ENCODE results near the gene DNLZ.
"Not testable (repeated sequence)": the region's sequence is repeated elsewhere in the genome, so short reads cannot be mapped to it uniquely, and the experiment has no call there.

Gene DNLZ

DNA sequence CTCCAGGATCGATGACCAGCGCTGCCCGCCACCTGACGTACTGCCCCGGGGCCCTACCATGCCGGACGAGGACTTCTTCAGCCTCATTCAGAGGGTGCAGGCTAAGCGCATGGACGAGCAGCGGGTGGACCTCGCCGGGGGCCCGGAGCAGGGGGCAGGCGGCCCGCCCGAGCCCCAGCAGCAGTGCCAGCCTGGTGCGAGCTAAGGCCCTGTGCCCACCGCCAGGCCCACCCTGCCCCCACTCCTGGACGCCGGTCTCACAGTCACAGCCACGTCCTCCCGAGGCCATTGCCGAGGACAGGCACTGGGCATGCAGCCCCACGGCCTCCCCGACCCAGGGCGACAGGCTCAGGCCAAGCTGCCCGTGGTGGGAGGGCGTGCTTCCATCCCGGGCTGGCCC lies 5.5 kb downstream of the DNLZ start:
- H3K4me3 ChIP-seq (ENCODE audit: low read depth, low read length) = no peak overlapping the region
- H3K79me2 ChIP-seq (ENCODE audit: control insufficient read depth, insufficient read depth, low read length, unreplicated experiment) = no peaks in the 10 kb centered on the region
- H3K27ac ChIP-seq (ENCODE audit: low read depth, low read length) = no peak overlapping the region
- H3K36me3 ChIP-seq (ENCODE audit: insufficient read depth, low read length) = peaks cover 5% of the 10 kb centered on the region; the same call in 1 of the 2 replicates
- no peaks in the 10 kb centered on the region for H3K27me3 ChIP-seq (ENCODE audit: insufficient read depth, low read length)
- no peak overlapping the region for H2AFZ ChIP-seq (ENCODE audit: low read length, unreplicated experiment)
- H3K4me1 ChIP-seq (ENCODE audit: control insufficient read depth, insufficient read depth, low read length, unreplicated experiment) = peaks cover 16% of the 10 kb centered on the region

DNA sequence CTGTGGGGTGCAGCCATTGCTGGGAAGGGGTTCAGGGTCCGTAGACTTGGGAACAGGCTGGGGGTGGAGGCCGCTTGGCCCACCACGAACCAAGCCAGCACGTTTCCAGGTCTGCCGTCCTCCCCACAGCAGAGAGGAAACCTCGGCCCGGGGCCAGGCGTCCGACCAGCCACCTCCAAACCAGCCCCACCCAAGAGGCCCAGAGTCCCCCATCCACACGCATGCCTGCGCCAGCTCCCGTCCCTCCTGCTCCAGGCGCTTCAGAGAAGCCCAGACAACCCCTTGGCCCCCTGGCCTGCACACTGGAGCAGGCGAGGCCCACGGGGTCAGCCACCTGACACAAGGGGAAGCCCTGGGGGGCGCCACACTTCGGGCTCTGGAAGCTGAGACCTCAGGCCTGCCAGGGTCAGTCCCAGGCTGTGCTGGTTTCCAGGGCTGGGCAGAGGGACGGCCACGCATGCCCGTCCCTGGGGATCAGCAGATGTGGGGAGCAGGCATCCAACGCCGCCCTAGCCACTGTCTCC lies 6.3 kb downstream of the DNLZ start:
- Histone ChIP-seq H3K4me3 (ENCODE audit: low read depth, low read length) (no peak overlapping the region), H2AFZ (ENCODE audit: low read length, unreplicated experiment) (no peak overlapping the region), H3K27me3 (ENCODE audit: insufficient read depth, low read length) (no peaks in the 10 kb centered on the region), H3K4me1 (ENCODE audit: control insufficient read depth, insufficient read depth, low read length, unreplicated experiment) (peaks cover 10% of the 10 kb centered on the region), H3K36me3 (ENCODE audit: insufficient read depth, low read length) (peaks cover 5% of the 10 kb centered on the region; the same call in 1 of the 2 replicates), H3K27ac (ENCODE audit: low read depth, low read length) (no peak overlapping the region), H3K79me2 (ENCODE audit: control insufficient read depth, insufficient read depth, low read length, unreplicated experiment) (no peaks in the 10 kb centered on the region)

DNA sequence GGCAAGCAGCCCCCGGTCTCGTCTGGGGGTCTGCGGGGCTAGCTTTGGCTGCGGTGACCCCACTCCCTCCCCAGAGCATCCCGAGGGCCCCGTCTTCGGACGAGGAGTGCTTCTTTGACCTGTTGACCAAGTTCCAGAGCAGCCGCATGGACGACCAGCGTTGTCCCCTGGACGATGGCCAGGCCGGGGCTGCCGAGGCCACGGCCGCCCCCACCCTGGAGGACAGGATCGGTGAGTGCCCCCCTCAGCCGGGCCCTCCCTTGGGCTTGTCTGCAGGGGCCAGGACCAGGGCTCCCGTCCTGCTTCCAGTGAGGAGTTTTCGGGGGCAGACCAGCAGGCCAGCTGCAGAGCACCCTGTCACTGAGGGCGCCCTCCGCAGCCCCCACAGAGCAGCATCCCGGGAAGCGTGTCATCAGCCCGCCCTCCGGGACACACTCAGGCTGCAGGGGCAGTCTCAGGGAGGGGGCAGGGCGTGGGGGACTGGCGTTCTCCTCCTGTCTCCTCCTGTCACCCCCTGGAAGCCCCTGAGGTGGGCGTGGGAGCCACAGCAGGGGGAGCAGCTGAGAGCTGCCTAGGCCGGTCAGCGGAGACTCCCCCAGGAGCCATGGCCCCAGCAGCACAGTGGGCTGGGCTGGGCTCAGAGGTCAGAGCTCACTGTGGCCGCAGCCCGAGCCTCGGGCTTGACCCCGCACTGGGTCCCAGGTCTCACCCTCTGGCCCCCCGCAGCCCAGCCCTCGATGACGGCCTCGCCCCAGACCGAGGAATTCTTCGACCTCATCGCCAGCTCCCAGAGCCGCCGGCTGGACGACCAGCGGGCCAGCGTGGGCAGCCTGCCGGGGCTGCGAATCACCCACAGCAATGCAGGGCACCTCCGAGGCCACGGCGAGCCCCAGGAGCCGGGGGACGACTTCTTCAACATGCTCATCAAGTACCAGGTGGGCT lies 7.7 kb downstream of the DNLZ start:
- H3K4me1 ChIP-seq (ENCODE audit: control insufficient read depth, insufficient read depth, low read length, unreplicated experiment) = peaks cover 6% of the 10 kb centered on the region
- H3K27me3 ChIP-seq (ENCODE audit: insufficient read depth, low read length) = no peaks in the 10 kb centered on the region
- no peaks in the 10 kb centered on the region for H3K79me2 ChIP-seq (ENCODE audit: control insufficient read depth, insufficient read depth, low read length, unreplicated experiment)
- H3K4me3 ChIP-seq (ENCODE audit: low read depth, low read length) = no peak overlapping the region
- peaks cover 5% of the 10 kb centered on the region; the same call in 1 of the 2 replicates for H3K36me3 ChIP-seq (ENCODE audit: insufficient read depth, low read length)
- H3K27ac ChIP-seq (ENCODE audit: low read depth, low read length) = no peak overlapping the region
- no peak overlapping the region for H2AFZ ChIP-seq (ENCODE audit: low read length, unreplicated experiment)

DNA sequence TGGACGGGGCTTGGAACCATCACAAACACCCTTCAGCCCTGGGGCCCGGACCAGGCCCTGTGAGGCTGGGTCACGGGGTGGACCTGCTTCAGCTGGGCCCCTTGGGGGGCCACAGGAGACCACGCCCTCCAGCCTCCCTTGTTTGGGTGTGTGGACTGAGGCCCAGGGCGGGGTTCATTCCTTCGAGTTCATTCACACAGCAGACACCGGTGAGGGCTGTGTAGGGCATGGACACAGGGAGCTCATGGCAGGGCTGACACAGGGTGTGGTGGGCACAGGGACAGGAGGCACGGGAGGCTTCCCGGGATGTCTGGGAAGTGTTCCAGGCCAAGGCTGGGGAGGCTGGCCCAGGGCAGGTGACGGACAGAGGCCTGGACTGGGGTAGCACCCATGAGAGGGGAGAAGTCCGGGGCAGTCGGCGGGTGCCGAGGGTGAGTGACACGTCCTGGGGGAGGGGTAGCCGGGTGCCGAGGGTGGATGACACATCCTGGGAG lies 8.9 kb downstream of the DNLZ start:
- no peaks in the 10 kb centered on the region for H3K79me2 ChIP-seq (ENCODE audit: control insufficient read depth, insufficient read depth, low read length, unreplicated experiment)
- peaks cover 6% of the 10 kb centered on the region for H3K4me1 ChIP-seq (ENCODE audit: control insufficient read depth, insufficient read depth, low read length, unreplicated experiment)
- peaks cover 5% of the 10 kb centered on the region; the same call in 1 of the 2 replicates for H3K36me3 ChIP-seq (ENCODE audit: insufficient read depth, low read length)
- no peak overlapping the region for H2AFZ ChIP-seq (ENCODE audit: low read length, unreplicated experiment)
- no peak overlapping the region for H3K4me3 ChIP-seq (ENCODE audit: low read depth, low read length)
- no peak overlapping the region for H3K27ac ChIP-seq (ENCODE audit: low read depth, low read length)
- no peaks in the 10 kb centered on the region for H3K27me3 ChIP-seq (ENCODE audit: insufficient read depth, low read length)

DNA sequence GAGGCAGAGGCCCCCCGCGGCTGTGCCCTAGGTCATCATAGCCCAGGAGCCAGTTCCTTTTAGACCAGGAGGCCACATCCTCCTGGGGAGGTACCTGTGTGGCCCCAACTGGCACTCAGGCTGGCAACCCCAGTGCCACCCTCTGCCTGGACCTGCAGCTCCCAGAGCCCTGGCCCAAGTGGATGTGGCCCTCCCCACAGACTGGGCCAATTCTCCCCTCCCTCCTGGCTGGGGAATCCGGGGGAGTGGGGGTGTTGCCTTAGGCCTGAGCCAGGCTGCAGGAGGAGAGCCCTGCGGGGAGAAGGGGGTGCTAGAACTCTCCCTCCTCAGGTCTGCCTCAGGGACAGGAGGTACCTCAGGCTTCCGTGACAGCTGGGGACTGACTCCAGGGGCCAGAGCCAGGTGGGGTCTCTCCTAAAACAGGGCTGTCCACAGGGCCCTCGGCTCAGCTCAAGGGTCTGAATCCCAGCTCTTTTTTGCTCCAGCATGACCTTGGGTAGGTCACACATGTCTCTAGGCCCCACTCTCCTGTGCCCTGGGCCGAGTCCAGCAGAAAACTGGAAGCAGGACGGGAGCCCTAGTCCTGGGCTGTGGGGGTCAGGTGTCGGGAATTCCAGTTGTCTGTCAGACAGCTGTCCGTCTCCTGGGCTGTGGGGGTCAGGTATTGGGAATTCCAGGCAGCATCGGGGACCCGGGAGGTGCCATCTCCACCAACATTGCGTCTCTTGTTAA lies 9.6 kb downstream of the DNLZ start:
- H3K4me3 ChIP-seq (ENCODE audit: low read depth, low read length) = no peak overlapping the region
- H3K27me3 ChIP-seq (ENCODE audit: insufficient read depth, low read length) = no peaks in the 10 kb centered on the region
- H3K27ac ChIP-seq (ENCODE audit: low read depth, low read length) = no peak overlapping the region
- H3K36me3 ChIP-seq (ENCODE audit: insufficient read depth, low read length) = peaks cover 5% of the 10 kb centered on the region; the same call in 1 of the 2 replicates
- H3K79me2 ChIP-seq (ENCODE audit: control insufficient read depth, insufficient read depth, low read length, unreplicated experiment) = no peaks in the 10 kb centered on the region
- no peak overlapping the region for H2AFZ ChIP-seq (ENCODE audit: low read length, unreplicated experiment)
- peaks cover 6% of the 10 kb centered on the region for H3K4me1 ChIP-seq (ENCODE audit: control insufficient read depth, insufficient read depth, low read length, unreplicated experiment)

DNA sequence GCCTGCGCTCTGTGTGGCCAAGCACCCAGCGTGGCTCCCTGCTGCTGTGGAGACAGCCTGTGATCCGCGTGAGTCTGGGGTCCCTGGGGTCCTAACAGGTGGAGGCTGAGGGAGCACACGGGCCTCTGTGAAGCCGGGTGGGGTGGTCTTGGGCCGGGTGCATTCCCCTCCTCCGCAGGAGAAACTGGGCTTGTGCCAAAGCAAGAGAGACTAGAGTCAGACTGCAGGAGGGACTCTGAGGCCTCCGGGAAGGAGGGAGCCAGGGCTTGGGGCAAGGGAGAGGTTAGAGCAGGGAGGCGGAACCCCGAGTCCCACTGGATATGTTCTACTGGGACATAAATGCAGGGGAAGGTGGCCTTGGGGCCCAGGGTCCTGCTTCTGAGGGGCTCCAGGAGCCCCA lies 10.5 kb downstream of the DNLZ start:
- Histone ChIP-seq H3K27ac (ENCODE audit: low read depth, low read length) (no peak overlapping the region), H3K36me3 (ENCODE audit: insufficient read depth, low read length) (peaks cover 5% of the 10 kb centered on the region; the same call in 1 of the 2 replicates), H3K4me1 (ENCODE audit: control insufficient read depth, insufficient read depth, low read length, unreplicated experiment) (peaks cover 6% of the 10 kb centered on the region), H3K4me3 (ENCODE audit: low read depth, low read length) (no peak overlapping the region), H2AFZ (ENCODE audit: low read length, unreplicated experiment) (no peak overlapping the region), H3K79me2 (ENCODE audit: control insufficient read depth, insufficient read depth, low read length, unreplicated experiment) (no peaks in the 10 kb centered on the region), H3K27me3 (ENCODE audit: insufficient read depth, low read length) (no peaks in the 10 kb centered on the region)

DNA sequence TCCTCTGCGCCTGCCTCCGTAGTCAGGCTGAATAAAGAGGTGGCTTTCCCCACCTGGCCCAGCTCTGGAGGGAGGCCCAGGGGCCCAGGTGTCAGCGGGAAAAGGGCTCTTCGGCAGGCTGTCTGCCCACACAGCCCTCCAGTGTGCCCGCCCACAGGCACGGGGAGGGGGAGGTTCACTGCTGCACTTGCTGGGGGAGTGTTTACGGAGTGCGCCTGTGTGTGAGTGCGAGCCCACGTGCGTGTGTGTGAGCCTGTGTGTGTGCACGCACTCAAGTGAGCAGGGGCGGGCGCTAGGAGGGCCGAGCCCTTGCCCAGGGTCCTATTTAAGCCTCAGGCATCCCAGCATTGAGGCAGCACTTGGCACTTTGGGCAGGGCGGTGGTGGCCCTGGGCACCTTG lies 10.9 kb downstream of the DNLZ start:
- Histone ChIP-seq H3K4me1 (ENCODE audit: control insufficient read depth, insufficient read depth, low read length, unreplicated experiment) (peaks cover 6% of the 10 kb centered on the region), H3K27ac (ENCODE audit: low read depth, low read length) (no peak overlapping the region), H2AFZ (ENCODE audit: low read length, unreplicated experiment) (no peak overlapping the region), H3K4me3 (ENCODE audit: low read depth, low read length) (no peak overlapping the region), H3K79me2 (ENCODE audit: control insufficient read depth, insufficient read depth, low read length, unreplicated experiment) (no peaks in the 10 kb centered on the region), H3K27me3 (ENCODE audit: insufficient read depth, low read length) (no peaks in the 10 kb centered on the region), H3K36me3 (ENCODE audit: insufficient read depth, low read length) (peaks cover 5% of the 10 kb centered on the region; the same call in 1 of the 2 replicates)

DNA sequence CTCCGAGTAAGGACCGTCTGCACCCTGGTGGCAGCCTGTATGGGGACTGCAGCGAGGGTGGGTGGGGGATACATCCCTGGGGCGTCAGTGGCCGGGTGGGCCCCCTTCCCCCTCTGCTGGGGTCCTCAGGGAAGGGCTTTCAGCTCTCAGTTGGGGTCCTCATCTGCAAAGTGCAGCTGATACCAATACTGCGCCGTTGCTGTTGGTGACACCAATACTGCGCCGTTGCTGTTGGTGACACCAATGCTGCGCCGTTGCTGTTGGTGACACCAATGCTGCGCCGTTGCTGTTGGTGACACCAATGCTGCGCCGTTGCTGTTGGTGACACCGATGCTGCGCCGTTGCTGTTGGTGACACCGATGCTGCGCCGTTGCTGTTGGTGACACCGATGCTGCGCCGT lies 11.7 kb downstream of the DNLZ start:
- H3K4me1 ChIP-seq (ENCODE audit: control insufficient read depth, insufficient read depth, low read length, unreplicated experiment); H2AFZ ChIP-seq (ENCODE audit: low read length, unreplicated experiment): not testable (repeated sequence)

DNA sequence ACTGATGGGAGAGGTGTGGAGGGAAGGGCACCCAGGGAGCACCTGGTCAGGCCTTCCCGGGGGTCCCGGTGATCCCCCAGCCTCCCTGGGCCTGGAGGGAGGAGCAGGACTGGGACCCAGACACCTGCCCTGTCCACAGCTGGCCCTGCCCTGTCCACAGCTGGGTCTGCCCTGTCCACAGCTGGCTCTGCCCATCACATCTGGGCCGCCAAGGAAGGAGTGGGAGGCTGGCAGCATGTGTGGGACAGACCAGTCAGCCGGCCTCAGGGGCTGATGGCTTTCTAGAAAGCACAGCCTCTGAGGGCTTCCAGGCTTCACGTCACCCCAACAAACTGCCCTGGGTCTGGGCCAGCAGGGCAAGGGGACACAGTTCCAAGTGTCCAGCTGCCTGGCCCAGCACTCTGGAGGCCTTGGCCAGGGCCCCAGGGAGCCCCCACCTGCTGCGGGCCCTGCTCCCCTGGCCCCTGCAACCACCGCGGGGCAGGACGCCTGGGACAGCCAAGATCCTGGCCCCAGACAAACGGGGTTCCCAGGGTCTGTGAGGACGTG lies 12.2 kb downstream of the DNLZ start:
- Histone ChIP-seq H3K4me3 (ENCODE audit: low read depth, low read length) (no peak overlapping the region), H3K27ac (ENCODE audit: low read depth, low read length) (no peak overlapping the region), H2AFZ (ENCODE audit: low read length, unreplicated experiment) (no peak overlapping the region), H3K79me2 (ENCODE audit: control insufficient read depth, insufficient read depth, low read length, unreplicated experiment) (no peaks in the 10 kb centered on the region), H3K4me1 (ENCODE audit: control insufficient read depth, insufficient read depth, low read length, unreplicated experiment) (peaks cover 11% of the 10 kb centered on the region), H3K27me3 (ENCODE audit: insufficient read depth, low read length) (no peaks in the 10 kb centered on the region), H3K36me3 (ENCODE audit: insufficient read depth, low read length) (peaks cover 2% of the 10 kb centered on the region; the same call in 1 of the 2 replicates)

More for the DNA sequence above, 11.7 kb downstream of the DNLZ start:
- not testable (repeated sequence) for H3K4me3 ChIP-seq (ENCODE audit: low read depth, low read length); H3K79me2 ChIP-seq (ENCODE audit: control insufficient read depth, insufficient read depth, low read length, unreplicated experiment); H3K27me3 ChIP-seq (ENCODE audit: insufficient read depth, low read length); H3K36me3 ChIP-seq (ENCODE audit: insufficient read depth, low read length); H3K27ac ChIP-seq (ENCODE audit: low read depth, low read length)

DNA sequence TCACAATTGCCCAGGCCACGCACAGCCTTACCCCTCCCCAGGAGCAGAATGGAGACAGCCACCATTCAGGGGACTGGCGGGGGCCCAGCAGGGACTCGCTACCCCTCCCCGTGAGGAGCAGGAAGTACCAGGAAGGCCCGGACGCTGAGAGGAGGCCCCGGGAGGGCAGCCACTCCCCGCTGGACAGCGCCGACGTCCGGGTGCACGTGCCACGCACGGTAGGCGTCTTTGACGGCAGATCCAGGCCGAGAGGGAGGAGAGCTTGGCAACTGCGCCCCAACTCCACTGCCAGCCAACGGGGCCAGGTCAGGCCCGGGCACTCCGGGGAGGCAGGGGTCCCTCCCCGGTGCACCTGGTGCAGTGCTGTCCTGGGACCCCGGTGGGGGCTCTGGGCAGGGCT lies 14.0 kb downstream of the DNLZ start:
- peaks cover 22% of the 10 kb centered on the region for H3K4me1 ChIP-seq (ENCODE audit: control insufficient read depth, insufficient read depth, low read length, unreplicated experiment)
- H3K27ac ChIP-seq (ENCODE audit: low read depth, low read length) = no peak overlapping the region
- no peaks in the 10 kb centered on the region for H3K36me3 ChIP-seq (ENCODE audit: insufficient read depth, low read length)
- no peaks in the 10 kb centered on the region for H3K27me3 ChIP-seq (ENCODE audit: insufficient read depth, low read length)
- H3K79me2 ChIP-seq (ENCODE audit: control insufficient read depth, insufficient read depth, low read length, unreplicated experiment) = no peaks in the 10 kb centered on the region
- H2AFZ ChIP-seq (ENCODE audit: low read length, unreplicated experiment) = no peak overlapping the region
- H3K4me3 ChIP-seq (ENCODE audit: low read depth, low read length) = no peak overlapping the region

Measured in ACC112 (cell line).